Measurements from ENCODE around the gene GPR176. TPM values are rescaled to one million over a fixed set of nuclear protein-coding genes. Genes with fewer than 3 reads are reported as not detected.

The GPR176 gene
- total RNA-seq, 1 donor from 2014 or later, result 35.4 TPM

DNA sequence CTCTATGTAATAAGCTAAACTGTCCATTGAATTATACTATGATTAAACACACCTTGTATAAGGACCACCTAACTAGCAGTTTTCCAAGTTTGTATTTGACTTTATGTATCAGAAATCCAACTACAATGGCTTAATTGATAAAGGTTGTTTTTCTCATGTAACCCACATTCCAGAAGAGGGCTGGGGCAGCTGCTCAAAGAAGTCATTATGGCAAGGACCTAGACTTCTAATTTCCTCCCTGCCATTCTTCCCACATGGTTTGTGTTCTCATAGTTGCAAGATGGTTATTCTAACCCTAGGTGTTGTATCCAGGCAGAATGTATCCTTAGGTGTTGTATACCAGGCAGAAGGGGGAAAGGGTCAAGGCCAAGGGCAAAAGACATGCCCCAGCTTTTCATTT lies 35.7 kb downstream of the GPR176 start:
- FAIRE-seq (no peak), DNase-seq (ENCODE audit: low read depth) (no peak)
- Histone ChIP-seq H3K27ac (ENCODE audit: low read depth, low read length) (no peak overlapping the region), H3K4me2 (ENCODE audit: low read length) (no peak overlapping the region), H3K9ac (ENCODE audit: low read length) (no peak overlapping the region), H3K4me3 (ENCODE audit: insufficient read depth, low read depth, low read length) (no peak overlapping the region), H3K79me2 (ENCODE audit: insufficient read depth, low read length) (peaks cover 86% of the 10 kb centered on the region), H3K27me3 (ENCODE audit: insufficient read depth, low read length) (no peaks in the 10 kb centered on the region), H4K20me1 (ENCODE audit: insufficient read depth, low read length) (peaks cover 39% of the 10 kb centered on the region), H3K9me3 (ENCODE audit: insufficient read depth, low read depth, low read length) (no peaks in the 10 kb centered on the region), H2AFZ (ENCODE audit: low read depth, low read length) (no peak overlapping the region), H3K36me3 (ENCODE audit: insufficient read depth, low read length) (no peaks in the 10 kb centered on the region), H3K4me1 (ENCODE audit: insufficient read depth, low read length) (peaks cover 19% of the 10 kb centered on the region)
- Mint-ChIP-seq H3K9me3 (ENCODE audit: unreplicated experiment) (no peaks in the 10 kb centered on the region), H3K4me3 (ENCODE audit: unreplicated experiment) (no peak overlapping the region), H3K36me3 (ENCODE audit: low read depth, unreplicated experiment) (peaks cover 2% of the 10 kb centered on the region), H3K27ac (ENCODE audit: unreplicated experiment) (no peak overlapping the region), H3K27me3 (ENCODE audit: low read depth, unreplicated experiment) (no peaks in the 10 kb centered on the region), H3K4me1 (ENCODE audit: low read depth, unreplicated experiment) (peaks cover 29% of the 10 kb centered on the region)
- TF ChIP-seq, protein P1, sequence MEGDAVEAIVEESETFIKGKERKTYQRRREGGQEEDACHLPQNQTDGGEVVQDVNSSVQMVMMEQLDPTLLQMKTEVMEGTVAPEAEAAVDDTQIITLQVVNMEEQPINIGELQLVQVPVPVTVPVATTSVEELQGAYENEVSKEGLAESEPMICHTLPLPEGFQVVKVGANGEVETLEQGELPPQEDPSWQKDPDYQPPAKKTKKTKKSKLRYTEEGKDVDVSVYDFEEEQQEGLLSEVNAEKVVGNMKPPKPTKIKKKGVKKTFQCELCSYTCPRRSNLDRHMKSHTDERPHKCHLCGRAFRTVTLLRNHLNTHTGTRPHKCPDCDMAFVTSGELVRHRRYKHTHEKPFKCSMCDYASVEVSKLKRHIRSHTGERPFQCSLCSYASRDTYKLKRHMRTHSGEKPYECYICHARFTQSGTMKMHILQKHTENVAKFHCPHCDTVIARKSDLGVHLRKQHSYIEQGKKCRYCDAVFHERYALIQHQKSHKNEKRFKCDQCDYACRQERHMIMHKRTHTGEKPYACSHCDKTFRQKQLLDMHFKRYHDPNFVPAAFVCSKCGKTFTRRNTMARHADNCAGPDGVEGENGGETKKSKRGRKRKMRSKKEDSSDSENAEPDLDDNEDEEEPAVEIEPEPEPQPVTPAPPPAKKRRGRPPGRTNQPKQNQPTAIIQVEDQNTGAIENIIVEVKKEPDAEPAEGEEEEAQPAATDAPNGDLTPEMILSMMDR (IDR thresholded peaks at IDR 0.05; ENCODE audit: insufficient read depth, low read depth, low read length), result no peak
- TF ChIP-seq EZH2 (IDR thresholded peaks at IDR 0.05; ENCODE audit: insufficient read depth, low read length), result no peak

DNA sequence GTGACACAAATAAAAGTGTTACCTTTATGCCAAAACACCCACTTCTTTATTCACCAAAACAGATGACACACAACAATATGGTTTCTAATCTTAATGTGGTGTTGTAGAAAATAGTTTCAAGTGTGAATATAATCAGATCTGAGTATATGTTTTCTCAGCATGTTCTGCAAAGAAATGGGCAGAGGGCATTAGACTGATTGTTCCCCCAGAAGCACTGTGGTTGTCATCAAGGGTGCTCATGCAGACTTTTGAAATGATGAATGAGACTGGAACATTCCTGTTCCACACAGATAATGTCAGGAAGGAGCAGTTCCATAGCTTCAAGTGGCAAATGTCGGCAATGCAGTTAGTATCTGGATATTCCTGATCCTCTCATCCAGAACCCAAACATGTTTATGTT lies 37.5 kb downstream of the GPR176 start:
- no peak for FAIRE-seq

DNA sequence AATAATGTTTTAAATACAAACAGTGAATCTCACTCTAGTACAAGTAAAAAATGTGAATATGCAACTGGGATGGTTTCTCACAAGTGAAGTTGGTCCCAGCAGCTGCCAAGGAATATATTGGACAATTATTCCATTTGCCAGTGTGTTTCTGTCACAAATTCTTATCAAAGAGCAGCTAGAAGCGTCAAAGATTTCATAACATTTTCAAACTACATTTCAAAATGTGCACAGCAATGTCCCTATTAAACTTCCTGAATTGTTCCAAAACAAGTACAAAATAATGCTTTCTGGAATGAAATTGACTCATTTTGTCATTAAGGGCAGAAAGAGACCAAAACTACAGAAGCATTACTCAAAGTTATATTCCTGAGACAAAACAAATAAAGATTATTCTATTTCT lies 38.3 kb downstream of the GPR176 start:
- peaks cover 34% of the 10 kb centered on the region for H4K20me1 ChIP-seq (ENCODE audit: insufficient read depth, low read length)
- H3K36me3 Mint-ChIP-seq (ENCODE audit: low read depth, unreplicated experiment), result peaks cover 2% of the 10 kb centered on the region
- H3K36me3 ChIP-seq (ENCODE audit: insufficient read depth, low read length), result no peaks in the 10 kb centered on the region
- no peak overlapping the region for H3K4me3 Mint-ChIP-seq (ENCODE audit: unreplicated experiment)
- no peak overlapping the region for H3K27ac Mint-ChIP-seq (ENCODE audit: unreplicated experiment)
- no peak overlapping the region for H3K9ac ChIP-seq (ENCODE audit: low read length)
- H2AFZ ChIP-seq (ENCODE audit: low read depth, low read length), result no peak overlapping the region
- no peak for DNase-seq (ENCODE audit: low read depth)
- FAIRE-seq, result no peak
- no peaks in the 10 kb centered on the region for H3K27me3 ChIP-seq (ENCODE audit: insufficient read depth, low read length)
- H3K9me3 ChIP-seq (ENCODE audit: insufficient read depth, low read depth, low read length), result no peaks in the 10 kb centered on the region
- no peaks in the 10 kb centered on the region for H3K27me3 Mint-ChIP-seq (ENCODE audit: low read depth, unreplicated experiment)
- no peak overlapping the region for H3K4me3 ChIP-seq (ENCODE audit: insufficient read depth, low read depth, low read length)
- H3K79me2 ChIP-seq (ENCODE audit: insufficient read depth, low read length), result peaks cover 86% of the 10 kb centered on the region
- no peak overlapping the region for H3K27ac ChIP-seq (ENCODE audit: low read depth, low read length)
- peaks cover 2% of the 10 kb centered on the region for H3K9me3 Mint-ChIP-seq (ENCODE audit: unreplicated experiment)
- peaks cover 12% of the 10 kb centered on the region for H3K4me1 Mint-ChIP-seq (ENCODE audit: low read depth, unreplicated experiment)
- H3K4me1 ChIP-seq (ENCODE audit: insufficient read depth, low read length), result peaks cover 25% of the 10 kb centered on the region
- H3K4me2 ChIP-seq (ENCODE audit: low read length), result no peak overlapping the region
- TF ChIP-seq, protein P1 (IDR thresholded peaks at IDR 0.05; ENCODE audit: insufficient read depth, low read depth, low read length), result no peak
- TF ChIP-seq EZH2 (IDR thresholded peaks at IDR 0.05; ENCODE audit: insufficient read depth, low read length), result no peak

More for the DNA sequence above, 37.5 kb downstream of the GPR176 start:
- H3K4me3 Mint-ChIP-seq (ENCODE audit: unreplicated experiment), result no peak overlapping the region
- no peaks in the 10 kb centered on the region for H3K9me3 ChIP-seq (ENCODE audit: insufficient read depth, low read depth, low read length)
- no peak overlapping the region for H2AFZ ChIP-seq (ENCODE audit: low read depth, low read length)
- H3K9me3 Mint-ChIP-seq (ENCODE audit: unreplicated experiment), result no peaks in the 10 kb centered on the region
- no peaks in the 10 kb centered on the region for H3K36me3 ChIP-seq (ENCODE audit: insufficient read depth, low read length)
- H3K27ac Mint-ChIP-seq (ENCODE audit: unreplicated experiment), result no peak overlapping the region
- peaks cover 2% of the 10 kb centered on the region for H3K36me3 Mint-ChIP-seq (ENCODE audit: low read depth, unreplicated experiment)
- no peaks in the 10 kb centered on the region for H3K27me3 ChIP-seq (ENCODE audit: insufficient read depth, low read length)
- H3K4me1 Mint-ChIP-seq (ENCODE audit: low read depth, unreplicated experiment), result peaks cover 17% of the 10 kb centered on the region
- H3K9ac ChIP-seq (ENCODE audit: low read length), result no peak overlapping the region
- no peak overlapping the region for H3K4me3 ChIP-seq (ENCODE audit: insufficient read depth, low read depth, low read length)
- no peak for DNase-seq (ENCODE audit: low read depth)
- TF ChIP-seq, protein P1 (IDR thresholded peaks at IDR 0.05; ENCODE audit: insufficient read depth, low read depth, low read length), result no peak
- no peak overlapping the region for H3K4me2 ChIP-seq (ENCODE audit: low read length)
- peaks cover 35% of the 10 kb centered on the region for H4K20me1 ChIP-seq (ENCODE audit: insufficient read depth, low read length)
- H3K27ac ChIP-seq (ENCODE audit: low read depth, low read length), result no peak overlapping the region
- H3K79me2 ChIP-seq (ENCODE audit: insufficient read depth, low read length), result peaks cover 84% of the 10 kb centered on the region
- H3K4me1 ChIP-seq (ENCODE audit: insufficient read depth, low read length), result peaks cover 31% of the 10 kb centered on the region
- no peaks in the 10 kb centered on the region for H3K27me3 Mint-ChIP-seq (ENCODE audit: low read depth, unreplicated experiment)

Data from astrocyte (in vitro differentiated cells and primary cell).